NB4 (cell line): ENCODE results near the gene UBL7.

Experiments
- MAX ChIP-seq: IDR thresholded peaks from 2 replicates; pipeline ENCODE4 v1.6.1; 2011; ENCODE audit warnings: low read depth, low read length
- POLR2A ChIP-seq: IDR thresholded peaks from 2 replicates; pipeline ENCODE4 v1.6.1; 2011; ENCODE audit warnings: mild to moderate bottlenecking; ENCODE audit not compliant: insufficient read length; ENCODE audit errors: extremely low read depth
- TF ChIP-seq, protein P1 (sequence below): IDR thresholded peaks from one replicate; pipeline ENCODE4 v1.5.1; 2012; ENCODE audit warnings: low read depth, low read length

- TF ChIP-seq, protein P1, sequence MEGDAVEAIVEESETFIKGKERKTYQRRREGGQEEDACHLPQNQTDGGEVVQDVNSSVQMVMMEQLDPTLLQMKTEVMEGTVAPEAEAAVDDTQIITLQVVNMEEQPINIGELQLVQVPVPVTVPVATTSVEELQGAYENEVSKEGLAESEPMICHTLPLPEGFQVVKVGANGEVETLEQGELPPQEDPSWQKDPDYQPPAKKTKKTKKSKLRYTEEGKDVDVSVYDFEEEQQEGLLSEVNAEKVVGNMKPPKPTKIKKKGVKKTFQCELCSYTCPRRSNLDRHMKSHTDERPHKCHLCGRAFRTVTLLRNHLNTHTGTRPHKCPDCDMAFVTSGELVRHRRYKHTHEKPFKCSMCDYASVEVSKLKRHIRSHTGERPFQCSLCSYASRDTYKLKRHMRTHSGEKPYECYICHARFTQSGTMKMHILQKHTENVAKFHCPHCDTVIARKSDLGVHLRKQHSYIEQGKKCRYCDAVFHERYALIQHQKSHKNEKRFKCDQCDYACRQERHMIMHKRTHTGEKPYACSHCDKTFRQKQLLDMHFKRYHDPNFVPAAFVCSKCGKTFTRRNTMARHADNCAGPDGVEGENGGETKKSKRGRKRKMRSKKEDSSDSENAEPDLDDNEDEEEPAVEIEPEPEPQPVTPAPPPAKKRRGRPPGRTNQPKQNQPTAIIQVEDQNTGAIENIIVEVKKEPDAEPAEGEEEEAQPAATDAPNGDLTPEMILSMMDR: no peak
- TF ChIP-seq MAX: no peak
- no peak for TF ChIP-seq POLR2A
These were observed 17.7 kb downstream of the UBL7 start for GRCh38 chr15:74443100-74443909.
